Hippocampal formation (tissue), 2 donors: Measurements from ENCODE around the gene SGMS2.

Source experiments
- DNase-seq, 2 donors: peaks; one replicate each; lab custom pipeline; 2025; lab: John Stamatoyannopoulos, UW

The SGMS2 gene

GRCh38 chr4:107824350-107825071 lies at the start of gene SGMS2:
Gene SGMS2 (plus strand): TSS chr4:107824932. CDS start chr4:107895554, 70,622 bp downstream.
- DNase-seq, result peak; percentile 36 to 37

GRCh38 chr4:107777890-107778289 lies 46.8 kb upstream of the SGMS2 start:
- no peak for DNase-seq

- no peak for DNase-seq
Observed at GRCh38 chr4:107778784-107779530, 45.8 kb upstream of the SGMS2 start.

- DNase-seq, result no peak
Observed at GRCh38 chr4:107780665-107781064, 44.1 kb upstream of the SGMS2 start.

GRCh38 chr4:107791902-107792301 lies 32.8 kb upstream of the SGMS2 start:
- no peak for DNase-seq

GRCh38 chr4:107792711-107793110 lies 32.0 kb upstream of the SGMS2 start:
- DNase-seq, result no peak

DNA sequence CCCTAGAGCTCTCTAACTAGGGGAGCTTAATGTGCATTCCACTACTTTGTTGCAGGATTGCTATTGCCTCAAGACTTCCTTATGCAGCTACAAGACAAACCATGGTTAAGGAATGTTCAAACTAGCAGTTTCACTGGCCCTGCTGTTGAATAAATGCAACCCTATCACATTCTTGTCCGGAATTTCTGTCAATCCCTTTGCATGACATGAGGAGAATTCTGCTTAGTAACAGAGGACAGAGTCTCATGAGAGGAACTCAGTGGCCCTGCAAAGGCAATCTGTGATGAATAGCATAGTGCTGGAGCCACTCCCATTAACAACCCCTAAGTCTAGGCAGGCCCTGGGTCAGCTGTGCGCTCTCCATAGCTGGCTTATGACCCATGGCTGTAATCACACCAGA lies 30.7 kb upstream of the SGMS2 start:
- no peak for DNase-seq

- DNase-seq, result no peak
Observed at GRCh38 chr4:107799669-107800450, 24.9 kb upstream of the SGMS2 start.

DNA sequence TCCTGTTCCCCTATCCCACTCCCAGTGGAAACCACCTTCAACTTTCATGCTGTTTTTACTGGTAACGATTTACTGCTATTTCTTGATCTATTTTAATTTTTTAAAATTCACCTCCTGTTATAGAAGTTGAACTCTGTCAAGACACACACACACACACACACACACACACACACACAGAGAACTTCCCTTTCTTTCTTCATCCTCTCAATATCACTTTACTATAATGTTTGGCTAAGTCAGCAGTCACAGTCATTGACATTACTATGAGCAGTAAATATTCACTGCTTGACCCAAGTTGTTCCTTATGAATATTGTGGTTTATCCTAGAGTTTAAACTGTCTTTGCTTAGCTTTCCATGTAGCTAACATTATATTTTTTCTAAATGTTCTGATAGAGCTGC lies 24.0 kb upstream of the SGMS2 start:
- no peak for DNase-seq

- DNase-seq, result no peak
Observed at GRCh38 chr4:107801766-107802211, 22.9 kb upstream of the SGMS2 start.

GRCh38 chr4:107804956-107805355 lies 19.8 kb upstream of the SGMS2 start:
- no peak for DNase-seq

DNA sequence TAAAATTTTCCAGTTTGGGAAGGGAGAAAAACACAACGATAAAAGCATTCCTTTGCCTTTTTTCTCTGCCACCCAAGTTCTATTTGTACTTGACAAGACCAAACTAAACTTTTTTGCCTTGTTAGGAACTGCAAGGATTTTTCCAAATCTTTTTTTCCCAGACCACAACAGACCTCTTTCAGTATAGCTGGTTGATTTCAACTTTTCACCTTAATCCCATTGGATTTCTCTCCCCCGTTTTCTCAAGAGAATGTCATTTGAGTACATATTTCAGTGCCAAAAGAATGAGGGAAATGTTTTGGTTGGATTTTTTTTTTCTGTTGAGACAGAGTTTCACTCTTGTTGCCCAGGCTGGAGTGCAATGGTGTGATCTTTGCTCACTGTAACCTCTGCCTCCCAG lies 18.5 kb upstream of the SGMS2 start:
- no peak for DNase-seq

DNA sequence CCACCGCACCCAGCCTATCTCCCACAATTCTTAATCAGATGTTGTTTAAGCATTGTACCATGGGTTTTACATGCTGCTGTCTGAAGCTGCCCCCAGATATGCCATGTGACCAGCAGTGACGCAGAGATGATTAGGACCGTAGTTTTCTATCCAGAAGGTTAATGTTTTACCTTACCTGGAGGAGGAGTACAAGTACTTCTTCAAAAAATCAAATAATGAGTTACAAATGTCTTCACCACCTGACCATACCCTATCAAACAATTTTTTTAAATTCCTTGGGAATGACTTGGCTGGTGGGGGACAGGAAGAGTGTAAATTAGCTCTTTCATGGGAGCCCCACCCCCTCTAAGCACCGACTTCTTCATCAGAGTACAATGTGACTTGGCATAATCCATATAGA lies 16.2 kb upstream of the SGMS2 start:
- no peak for DNase-seq

GRCh38 chr4:107809210-107809609 lies 15.5 kb upstream of the SGMS2 start:
- DNase-seq, result no peak

GRCh38 chr4:107814758-107815157 lies 10.0 kb upstream of the SGMS2 start:
- no peak for DNase-seq

- DNase-seq, result no peak
Observed at GRCh38 chr4:107815158-107815557, 9.6 kb upstream of the SGMS2 start.

DNA sequence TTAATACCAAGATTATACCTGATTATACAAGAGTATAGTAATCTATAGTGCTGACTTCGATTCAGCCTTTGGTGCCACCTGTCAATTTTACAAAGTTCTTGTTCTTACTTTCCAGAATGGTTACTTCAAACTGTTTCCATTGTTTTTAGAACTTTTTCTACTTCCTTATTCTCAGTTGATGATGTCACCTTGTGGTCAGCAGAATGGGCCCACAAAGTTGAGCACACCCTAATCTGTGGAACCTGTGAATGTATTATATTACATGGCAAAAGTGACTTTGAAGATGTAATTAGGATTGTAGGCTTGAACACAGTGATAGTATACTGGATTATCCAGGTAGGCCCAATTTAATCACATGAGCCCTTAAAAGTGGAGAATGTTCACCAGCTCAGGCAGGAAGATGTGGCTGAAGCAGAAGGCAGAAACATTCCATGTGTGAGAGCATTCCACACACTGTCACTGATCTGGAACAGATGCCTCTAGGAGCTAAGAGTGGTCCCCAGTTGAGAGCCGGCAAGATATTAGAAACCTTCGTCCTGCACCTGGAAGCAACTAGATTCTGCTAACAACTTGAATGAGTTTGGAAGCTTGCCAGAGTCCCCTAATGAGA lies 6.3 kb upstream of the SGMS2 start:
- no peak for DNase-seq

DNA sequence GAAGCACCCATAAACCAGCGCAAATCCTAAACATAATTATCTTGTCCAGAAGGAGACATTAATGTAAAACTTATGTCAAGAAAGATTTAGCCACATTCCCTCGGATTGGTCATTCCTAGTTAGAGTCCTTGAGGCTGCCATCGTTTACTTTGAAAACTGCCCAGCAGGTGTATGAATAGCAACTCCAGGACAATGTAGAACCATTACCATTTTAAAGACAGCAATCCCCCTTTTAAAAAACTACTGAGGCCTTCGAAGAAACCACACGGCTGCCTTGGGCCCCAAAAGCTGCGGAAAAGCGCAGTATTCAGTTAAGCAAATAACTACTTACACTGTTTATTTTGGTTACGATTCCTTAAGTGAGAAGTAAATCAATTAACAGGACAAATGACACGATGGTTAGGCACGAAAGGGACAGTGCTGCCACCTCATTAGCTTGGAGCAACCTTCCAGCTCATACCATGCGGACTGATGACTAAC lies 822 bp upstream of the SGMS2 start:
- DNase-seq, result no peak

- DNase-seq, result peak in 1 of 2 donors; percentile 27
Observed at GRCh38 chr4:107825072-107825824, 516 bp downstream of the SGMS2 start.

DNA sequence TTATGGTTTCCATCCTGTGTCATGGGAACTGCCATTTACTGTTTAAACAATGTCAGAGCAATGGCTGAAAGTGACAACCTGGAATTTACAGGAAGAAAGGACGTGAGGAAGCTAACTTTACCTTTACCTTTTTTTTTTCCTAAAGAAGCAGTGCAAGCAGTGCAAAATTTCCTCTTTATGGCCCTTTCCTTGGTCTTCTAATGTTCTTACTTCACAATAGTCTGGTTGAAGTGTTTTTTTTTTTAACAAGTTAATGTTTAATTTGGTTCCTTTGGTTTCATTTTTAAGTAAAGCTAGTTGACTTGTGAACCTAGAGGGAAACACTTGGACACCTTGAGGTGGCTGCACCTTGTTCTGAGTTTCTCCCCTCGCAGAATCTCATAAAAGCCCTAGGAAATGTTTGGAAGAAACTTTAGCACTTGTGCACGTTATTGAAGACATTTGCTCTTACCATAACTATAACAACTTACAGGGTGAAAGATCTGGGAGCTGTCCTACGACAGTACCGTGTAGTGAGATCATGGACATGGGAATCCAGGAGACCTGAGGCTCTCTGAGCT lies 1.8 kb downstream of the SGMS2 start:
- no peak for DNase-seq
